DND-41 (cell line): ENCODE data around the gene COL25A1.

ENCODE experiments used
- CTCF ChIP-seq: IDR thresholded peaks from 2 replicates; pipeline ENCODE4 v1.5.1; 2012; ENCODE audit warnings: borderline replicate concordance, low read length, moderate library complexity, mild to moderate bottlenecking; ENCODE audit not compliant: poor library complexity, severe bottlenecking; ENCODE audit errors: extremely low read depth
- EZH2 ChIP-seq: IDR thresholded peaks from 3 replicates; pipeline ENCODE4 v1.6.1; 2012; ENCODE audit warnings: borderline replicate concordance, low read depth, mild to moderate bottlenecking, moderate library complexity, low read length, inconsistent platforms; ENCODE audit not compliant: severe bottlenecking

GRCh38 chr4:109291707-109292238, 10.7 kb downstream of the COL25A1 start:
- TF ChIP-seq EZH2 (no peak), CTCF (no peak)
